GM12878 (cell line): ENCODE measurements around the gene BLNK. TPM values are rescaled to one million over a fixed set of nuclear protein-coding genes. Genes with fewer than 3 reads are reported as not detected.
A peak's percentile ranks its signal among the peaks of the same experiment; 100 is the strongest.

Experiments used
- ATAC-seq: fragments of 200-7000 bp; cut with Tn5 transposase; 3 replicates; pipeline ENCODE4 v1.9.1; 2020; ENCODE audit warnings: mild to moderate bottlenecking, moderate library complexity
- BruUV-seq: library from RNA; stranded (reverse); fragments of 400-500 nt; replicated peaks from 2 replicates; lab custom pipeline; 2021; lab: Mats Ljungman, UMichigan
- CTCF ChIA-PET: fragments of 300-600 bp; sonication (Branson Sonifier 250); formaldehyde crosslinking; extraction: SDS; loops from one replicate; lab custom pipeline; 2021; ENCODE audit warnings: inconsistent platforms; lab: Yijun Ruan, JAX
- POLR2A ChIA-PET: fragments of 350-600 bp; formaldehyde crosslinking; extraction: SDS; loops from one replicate; lab custom pipeline; 2021; ENCODE audit warnings: inconsistent platforms; lab: Charles Lee
- RAD21 ChIA-PET: fragments of 300-600 bp; sonication (Branson Sonifier 250); formaldehyde crosslinking; loops from one replicate; lab custom pipeline; 2023; ENCODE audit warnings: antibody characterized with exemption; ENCODE audit not compliant: unreplicated experiment; lab: Charles Lee
- SMC1A ChIA-PET: fragments of 300-600 bp; sonication (Branson Sonifier 250); formaldehyde crosslinking; loops from one replicate; lab custom pipeline; 2023; ENCODE audit not compliant: unreplicated experiment, uncharacterized antibody; lab: Charles Lee
- DNase-seq: peaks from one replicate; pipeline ENCODE4 v3.0.0-alpha.2; 2011; ENCODE audit warnings: low read depth, low spot score
- FAIRE-seq: peaks from 3 replicates; lab custom pipeline; 2011; peaks lifted over from hg19 to GRCh38; lab: Jason Lieb, UNC
- H2AFZ ChIP-seq: 2 replicates; pipeline ENCODE4 v1.6.0; 2011; ENCODE audit warnings: low read depth, low read length, control low read depth; ENCODE audit not compliant: control insufficient read depth
- H3K27ac ChIP-seq: 2 replicates; pipeline ENCODE4 v1.5.1; 2011; ENCODE audit warnings: control low read depth; ENCODE audit not compliant: control insufficient read depth, insufficient read depth
- H3K27me3 ChIP-seq, 2 experiments: replicated peaks in 1 of 2; 2 replicates each; pipeline versions ENCODE4 v1.6.0 to v1.6.1; 2011; ENCODE audit warnings: low read length in 1 of 2; ENCODE audit not compliant: control insufficient read depth in 2 of 2, insufficient read depth in 2 of 2
- H3K36me3 ChIP-seq, 2 experiments: 2 replicates each; pipeline ENCODE4 v1.5.1; 2011; ENCODE audit warnings: low read length in 1 of 2; ENCODE audit not compliant: control insufficient read depth in 2 of 2, insufficient read depth in 2 of 2
- H3K4me1 ChIP-seq: 2 replicates; pipeline ENCODE4 v1.6.1; 2011; ENCODE audit warnings: mild to moderate bottlenecking, low read length, moderate library complexity, mixed read lengths; ENCODE audit not compliant: control insufficient read depth, insufficient read depth
- H3K4me2 ChIP-seq: 2 replicates; pipeline ENCODE4 v1.6.0; 2011; ENCODE audit warnings: control low read depth; ENCODE audit not compliant: control insufficient read depth, insufficient read depth
- H3K4me3 ChIP-seq: fragments of 200-600 bp; sonication (generic); 2 replicates; pipeline ENCODE4 v1.5.1; 2016
- H3K79me2 ChIP-seq: 2 replicates; pipeline ENCODE4 v1.6.0; 2011; ENCODE audit warnings: low read length; ENCODE audit not compliant: control insufficient read depth, insufficient read depth
- H3K9ac ChIP-seq: 2 replicates; pipeline ENCODE4 v1.8.0; 2011; ENCODE audit warnings: low read length, control low read depth, mixed read lengths; ENCODE audit not compliant: control insufficient read depth, insufficient read depth
- H3K9me3 ChIP-seq: replicated peaks from 3 replicates; pipeline ENCODE4 v1.5.1; 2011; ENCODE audit warnings: mild to moderate bottlenecking, low read length; ENCODE audit not compliant: control insufficient read depth, insufficient read depth
- H4K20me1 ChIP-seq: 2 replicates; pipeline ENCODE4 v1.6.0; 2011; ENCODE audit not compliant: control insufficient read depth, insufficient read depth
- ATF7 ChIP-seq: fragments of 450-650 bp; IDR thresholded peaks from 2 replicates; pipeline ENCODE4 v1.6.1; 2016; ENCODE audit warnings: low read depth, mild to moderate bottlenecking
- CHD1 ChIP-seq: IDR thresholded peaks from 2 replicates; pipeline ENCODE4 v1.6.1; 2012; ENCODE audit warnings: low read depth, low read length, improper control_type of control experiment
- JUND ChIP-seq: IDR thresholded peaks from 2 replicates; pipeline ENCODE4 v1.6.1; 2012; ENCODE audit warnings: low read depth, mild to moderate bottlenecking, low read length, improper control_type of control experiment, moderate library complexity
- NBN ChIP-seq: fragments of 450-650 bp; IDR thresholded peaks from 2 replicates; pipeline ENCODE4 v1.6.1; 2016
- NFYA ChIP-seq: IDR thresholded peaks from 2 replicates; pipeline ENCODE4 v1.6.1; 2011; ENCODE audit warnings: low read depth, mild to moderate bottlenecking, low read length, improper control_type of control experiment, borderline replicate concordance
- PAX8 ChIP-seq: fragments of 450-650 bp; IDR thresholded peaks from 2 replicates; pipeline ENCODE4 v1.6.1; 2017; ENCODE audit warnings: mild to moderate bottlenecking, moderate library complexity
- PRDM15 ChIP-seq: fragments of 450-650 bp; formaldehyde crosslinking; IDR thresholded peaks from 2 replicates; pipeline ENCODE4 v1.4.0; 2020; ENCODE audit warnings: mild to moderate bottlenecking, moderate library complexity
- RCOR1 ChIP-seq: conservative IDR thresholded peaks from 2 replicates; pipeline ENCODE4 v1.6.1; 2012; ENCODE audit warnings: low read depth, low read length, improper control_type of control experiment
- SIN3A ChIP-seq: IDR thresholded peaks from 2 replicates; pipeline ENCODE4 v1.6.1; 2012; ENCODE audit warnings: low read depth, low read length, improper control_type of control experiment
- TARDBP ChIP-seq: IDR thresholded peaks from 2 replicates; pipeline ENCODE4 v1.6.1; 2016; ENCODE audit warnings: borderline replicate concordance
- WRNIP1 ChIP-seq: IDR thresholded peaks from 2 replicates; pipeline ENCODE4 v1.6.1; 2011; ENCODE audit warnings: low read depth, low read length, improper control_type of control experiment, borderline replicate concordance
- YBX1 ChIP-seq: fragments of 450-650 bp; IDR thresholded peaks from 2 replicates; pipeline ENCODE4 v1.6.1; 2016; ENCODE audit warnings: antibody characterized with exemption
- ZNF622 ChIP-seq: fragments of 450-650 bp; IDR thresholded peaks from 2 replicates; pipeline ENCODE4 v1.6.1; 2017; ENCODE audit warnings: mild to moderate bottlenecking, inconsistent platforms
- WGBS: methylation state at CpG from one replicate; pipeline ENCODE4 v1.1.6; 2016; ENCODE audit warnings: low lambda C conversion rate; ENCODE audit not compliant: insufficient replicate concordance, insufficient coverage; ENCODE audit errors: missing lambda C conversion rate; 5-methylcytosine and 5-hydroxymethylcytosine counted together
- in situ Hi-C: fragments of 300-500 bp; cut with MboI; formaldehyde crosslinking; loops from 9 replicates; pipeline ENCODE4 v1.14.3; 2018; ENCODE audit warnings: mixed read lengths
- intact Hi-C: fragments of 100-400 bp; cut with micrococcal nuclease; formaldehyde crosslinking; loops from one replicate; pipeline ENCODE4 v1.14.2; 2022; ENCODE audit not compliant: unreplicated experiment
- polyA plus RNA-seq, 11 experiments: library from polyadenylated mRNA; depleted of rRNA in 4 of 11; unstranded in 6 of 11; stranded (reverse) in 5 of 11; fragments of >200 nt; fragmentation: Nextera tagmentation in 4 of 11; fragmentation: Illumina TruSeq in 1 of 11; extraction: Ambion mirVana in 4 of 11; extraction: Trizol in 1 of 11; gene quantifications; 1 replicate in 1 of 11; 2 replicates in 10 of 11; pipeline versions ENCODE4 v1.2.1 to v1.2.3, GENCODE V29; 2011 to 2016; ENCODE audit warnings: inconsistent platforms in 2 of 11, missing spikeins in 2 of 11, low read depth in 1 of 11
- total RNA-seq, 4 experiments: library from RNA; depleted of rRNA in 3 of 4; stranded (reverse); fragments of >200 nt in 3 of 4; fragmentation: Illumina TruSeq in 1 of 4; extraction: Trizol in 1 of 4; gene quantifications; 2 replicates each; pipeline versions ENCODE4 v1.2.1 to v1.2.3, GENCODE V29; 2013 to 2021

BLNK gene
- total and polyA plus RNA-seq, 10 of the 15 experiments (the other 5 are each of a cell fraction or from before 2014, with no cell fraction given) = 79.5 to 201 (median 139) TPM

DNA sequence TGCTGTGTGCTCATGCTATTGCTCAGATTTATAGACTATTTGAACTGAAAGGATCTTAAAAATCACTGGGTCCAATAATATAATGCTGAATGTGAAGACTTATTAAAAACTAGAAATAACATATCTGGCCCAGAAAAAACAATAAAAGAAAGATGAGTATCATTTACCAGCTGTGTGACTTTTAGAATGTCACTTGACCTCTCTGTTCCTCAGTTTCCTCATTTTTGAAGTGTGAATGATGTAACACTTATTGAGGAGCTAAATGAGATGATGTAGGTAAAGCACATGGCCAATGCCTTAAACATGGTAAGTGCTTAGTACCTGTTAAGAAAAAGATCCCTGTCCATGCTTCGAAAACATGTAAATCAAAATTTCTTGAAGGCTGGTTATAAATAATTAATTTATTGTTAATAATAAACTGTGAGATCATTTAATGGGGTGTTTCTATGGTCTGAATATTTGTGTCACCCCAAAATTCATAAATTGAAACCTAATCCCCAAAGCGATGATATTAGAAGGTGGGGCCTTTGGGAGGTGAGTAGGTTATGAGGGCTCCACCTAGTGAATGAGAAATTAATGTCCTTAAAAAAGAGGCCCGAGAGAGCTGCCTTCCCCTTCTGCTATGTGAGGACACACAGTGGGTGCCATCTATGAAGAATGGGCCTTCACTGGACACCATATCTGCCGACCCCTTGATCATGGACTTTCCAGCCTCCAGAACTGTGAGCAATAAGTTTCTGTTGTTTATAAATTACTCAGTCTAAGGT, 45.9 kb upstream of the BLNK start:
- no peaks in the 10 kb centered on the region for H4K20me1 ChIP-seq
- no peak overlapping the region for H3K4me3 ChIP-seq
- no peak overlapping the region for H3K4me2 ChIP-seq
- ATAC-seq = peak; percentile 47; the same call in 1 of the 3 replicates
- no peak for FAIRE-seq
- in situ Hi-C loops (no loop called here), intact Hi-C loops (no loop called here)
- no peak for DNase-seq
- BruUV-seq = no TSS peak
- no peaks in the 10 kb centered on the region for H3K9me3 ChIP-seq
- no peak for TF ChIP-seq WRNIP1
- no peak for TF ChIP-seq ATF7
- no peak for TF ChIP-seq YBX1
- no peak for TF ChIP-seq NBN
- TF ChIP-seq SIN3A = no peak
- TF ChIP-seq NFYA = no peak
- no peak for TF ChIP-seq ZNF622
- TF ChIP-seq PRDM15 (CRISPR knock-in tag) = no peak
- no peak for TF ChIP-seq JUND
- TF ChIP-seq PAX8 = no peak
- TF ChIP-seq RCOR1 = no peak
- no peak for TF ChIP-seq CHD1
- no peak for TF ChIP-seq TARDBP
- no peaks in the 10 kb centered on the region for H3K27me3 ChIP-seq
- ChIA-PET POLR2A (interaction anchor here (0.6 kb wide), 1 partner anchor 576 kb away, joined by 3 read pairs; no protein-coding TSS in a partner anchor), CTCF (interaction anchor here (1.1 to 4.8 kb wide), 11 partner anchors 10 to 301 kb away, joined by 3 to 31 read pairs (median 5); no protein-coding TSS in a partner anchor), RAD21 (interaction anchor here (1.3 to 2.1 kb wide), 3 partner anchors 26 to 623 kb away, joined by 5 to 13 read pairs (median 7); partner anchors contain the start of gene TCTN3), SMC1A (interaction anchor here (0.8 to 4.1 kb wide), 5 partner anchors 12 to 300 kb away, joined by 3 to 22 read pairs (median 3); no protein-coding TSS in a partner anchor)
- 43% methylated on average over 4 of the region's 4 CpGs for WGBS
- no peak overlapping the region for H3K9ac ChIP-seq
- no peak overlapping the region for H3K27ac ChIP-seq
- no peaks in the 10 kb centered on the region for H3K79me2 ChIP-seq
- no peaks in the 10 kb centered on the region for H3K36me3 ChIP-seq
- no peaks in the 10 kb centered on the region for H3K4me1 ChIP-seq
- no peak overlapping the region for H2AFZ ChIP-seq
